HepG2 (cell line): ENCODE results near the gene OR2A5. TPM values are rescaled to one million over a fixed set of nuclear protein-coding genes. Genes with fewer than 3 reads are reported as not detected.

Source experiments
- ATAC-seq: fragments of 200-7000 bp; cut with Tn5 transposase; 3 replicates; pipeline ENCODE4 v1.9.1; 2020; ENCODE audit warnings: mild to moderate bottlenecking, moderate library complexity
- BruUV-seq: library from RNA; stranded (reverse); fragments of 400-500 nt; replicated peaks from 2 replicates; lab custom pipeline; 2021; lab: Mats Ljungman, UMichigan
- CTCF ChIA-PET: fragments of 300-600 bp; formaldehyde crosslinking; extraction: SDS; loops from one replicate; lab custom pipeline; 2021; ENCODE audit warnings: low total read pairs, inconsistent platforms, low intra/inter-chr PET ratio; lab: Yijun Ruan, JAX
- POLR2A ChIA-PET: fragments of 350-600 bp; sonication (Branson Sonifier 250); formaldehyde crosslinking; loops from one replicate; lab custom pipeline; 2020; ENCODE audit warnings: antibody characterized with exemption, inconsistent platforms; lab: Yijun Ruan, JAX
- DNase-seq: peaks from one replicate; pipeline ENCODE4 v3.0.0-alpha.2; 2015; ENCODE audit warnings: low spot score
- FAIRE-seq: peaks from 3 replicates; lab custom pipeline; 2011; peaks lifted over from hg19 to GRCh38; lab: Jason Lieb, UNC
- H2AFZ ChIP-seq: one replicate; pipeline ENCODE4 v1.6.1; 2011; ENCODE audit warnings: low read length, inconsistent platforms
- H3K27ac ChIP-seq: fragments of 300-600 bp; 3 replicates; pipeline ENCODE4 v1.8.0; 2011; ENCODE audit warnings: mixed run types, mild to moderate bottlenecking, mixed read lengths, low read length, inconsistent platforms; ENCODE audit not compliant: insufficient read depth; ENCODE audit errors: extremely low read length
- H3K27me3 ChIP-seq, 2 experiments: fragments of 200-600 bp in 1 of 2; 2 replicates in 1 of 2; 3 replicates in 1 of 2; pipeline versions ENCODE4 v1.6.0 to v1.8.0; 2011; ENCODE audit warnings: low read length in 2 of 2, mild to moderate bottlenecking in 2 of 2, moderate library complexity in 2 of 2, inconsistent platforms in 1 of 2; ENCODE audit not compliant: insufficient read depth in 2 of 2, control insufficient read depth in 1 of 2
- H3K36me3 ChIP-seq, 2 experiments: fragments of 200-600 bp in 1 of 2; replicated peaks in 1 of 2; 2 replicates in 1 of 2; 3 replicates in 1 of 2; pipeline versions ENCODE4 v1.5.1 to v1.8.0; 2011; ENCODE audit warnings: low read length in 2 of 2, inconsistent platforms in 1 of 2; ENCODE audit not compliant: insufficient read depth in 2 of 2, control insufficient read depth in 1 of 2
- H3K4me1 ChIP-seq: 2 replicates; pipeline ENCODE4 v1.5.1; 2012; ENCODE audit warnings: low read length, inconsistent platforms; ENCODE audit not compliant: insufficient read depth
- H3K4me2 ChIP-seq: 2 replicates; pipeline ENCODE4 v1.6.0; 2011; ENCODE audit warnings: low read depth, low read length, inconsistent platforms
- H3K4me3 ChIP-seq, 3 experiments: fragments of 200-600 bp in 1 of 3; sonication (generic), shearing (Covaris generic) in 1 of 3; replicated peaks in 1 of 3; 2 replicates each; pipeline ENCODE4 v1.5.1; 2011 to 2016; ENCODE audit warnings: low read length in 3 of 3, inconsistent platforms in 2 of 3, low read depth in 2 of 3, mild to moderate bottlenecking in 2 of 3, control low read depth in 1 of 3, mixed read lengths in 1 of 3; ENCODE audit not compliant: insufficient read depth in 1 of 3
- H3K79me2 ChIP-seq: one replicate; pipeline ENCODE4 v1.6.1; 2011; ENCODE audit warnings: low read length, inconsistent platforms; ENCODE audit not compliant: insufficient read depth
- H3K9ac ChIP-seq: 2 replicates; pipeline ENCODE4 v1.6.0; 2011; ENCODE audit warnings: mild to moderate bottlenecking, low read depth, low read length, inconsistent platforms; ENCODE audit not compliant: insufficient read depth
- H3K9me3 ChIP-seq: 2 replicates; pipeline ENCODE4 v1.5.1; 2012; ENCODE audit warnings: mild to moderate bottlenecking, low read length
- H4K20me1 ChIP-seq: 2 replicates; pipeline ENCODE4 v1.6.0; 2011; ENCODE audit warnings: inconsistent platforms, mild to moderate bottlenecking, low read length, moderate library complexity; ENCODE audit not compliant: insufficient read depth
- ATF3 ChIP-seq: sonication (generic); formaldehyde crosslinking; IDR thresholded peaks from 2 replicates; pipeline ENCODE4 v1.4.0; 2020; ENCODE audit warnings: missing genetic modification reagents
- DDIT3 ChIP-seq: sonication (generic); formaldehyde crosslinking; IDR thresholded peaks from 2 replicates; pipeline ENCODE4 v1.4.0; 2020; ENCODE audit warnings: mild to moderate bottlenecking, missing genetic modification reagents
- HCFC1 ChIP-seq: fragments of 150-350 bp; IDR thresholded peaks from 2 replicates; pipeline ENCODE4 v1.6.1; 2014; ENCODE audit warnings: low read depth, low read length
- HIC2 ChIP-seq: sonication (generic); formaldehyde crosslinking; IDR thresholded peaks from 2 replicates; pipeline ENCODE4 v1.9.0; 2022; ENCODE audit warnings: low read depth, missing genetic modification reagents
- HNF4A ChIP-seq: sonication (generic); formaldehyde crosslinking; IDR thresholded peaks from 2 replicates; pipeline ENCODE4 v1.4.0; 2020; ENCODE audit warnings: missing genetic modification reagents
- KLF13 ChIP-seq: sonication (generic); formaldehyde crosslinking; IDR thresholded peaks from 2 replicates; pipeline ENCODE4 v1.4.0; 2020; ENCODE audit warnings: mild to moderate bottlenecking, missing genetic modification reagents
- MNT ChIP-seq: fragments of 450-650 bp; IDR thresholded peaks from 2 replicates; pipeline ENCODE4 v1.6.1; 2016
- MYPOP ChIP-seq: sonication (generic); formaldehyde crosslinking; IDR thresholded peaks from 2 replicates; pipeline ENCODE4 v1.8.1; 2023; ENCODE audit warnings: mild to moderate bottlenecking, moderate library complexity, missing genetic modification reagents
- PAX8 ChIP-seq: sonication (generic); formaldehyde crosslinking; IDR thresholded peaks from 2 replicates; pipeline ENCODE4 v1.8.0; 2022; ENCODE audit warnings: mild to moderate bottlenecking, missing genetic modification reagents, borderline replicate concordance
- TBP ChIP-seq: sonication (generic); formaldehyde crosslinking; IDR thresholded peaks from 2 replicates; pipeline ENCODE4 v1.5.0; 2020; ENCODE audit warnings: missing genetic modification reagents
- ZBTB26 ChIP-seq: IDR thresholded peaks from 2 replicates; pipeline ENCODE4 v1.6.1; 2016; ENCODE audit warnings: missing compliant biosample characterization, missing genetic modification reagents, borderline replicate concordance
- ZNF280D ChIP-seq: sonication (generic); formaldehyde crosslinking; IDR thresholded peaks from 2 replicates; pipeline ENCODE4 v1.5.1; 2020; ENCODE audit warnings: mild to moderate bottlenecking, missing genetic modification reagents
- ZNF446 ChIP-seq: sonication (generic); formaldehyde crosslinking; IDR thresholded peaks from 2 replicates; pipeline ENCODE4 v1.5.0; 2020; ENCODE audit warnings: mild to moderate bottlenecking, missing genetic modification reagents
- ZNF460 ChIP-seq: sonication (generic); formaldehyde crosslinking; IDR thresholded peaks from 2 replicates; pipeline ENCODE4 v1.5.1; 2020; ENCODE audit warnings: missing genetic modification reagents, mild to moderate bottlenecking, borderline replicate concordance
- ZNF468 ChIP-seq: sonication (generic); formaldehyde crosslinking; IDR thresholded peaks from 2 replicates; pipeline ENCODE4 v1.8.0; 2022; ENCODE audit warnings: mild to moderate bottlenecking, moderate library complexity, missing genetic modification reagents
- ZNF83 ChIP-seq: sonication (generic); formaldehyde crosslinking; IDR thresholded peaks from 2 replicates; pipeline ENCODE4 v1.4.0; 2020; ENCODE audit warnings: missing genetic modification reagents, mild to moderate bottlenecking, borderline replicate concordance
- WGBS: methylation state at CpG from one replicate; pipeline ENCODE4 v1.1.6; 2017; ENCODE audit warnings: low lambda C conversion rate; 5-methylcytosine and 5-hydroxymethylcytosine counted together
- in situ Hi-C: cut with HindIII; loops from 2 replicates; pipeline ENCODE4 v1.10.0; 2017; ENCODE audit warnings: low pct_unique_long_range_greater_than_20kb; ENCODE audit not compliant: extremely low pct_ligation_motif_present
- intact Hi-C: fragments of 100-400 bp; cut with micrococcal nuclease; formaldehyde crosslinking; loops from one replicate; pipeline ENCODE4 v1.10.0; 2022; ENCODE audit not compliant: unreplicated experiment
- polyA plus RNA-seq, 8 experiments: library from polyadenylated mRNA; depleted of rRNA in 3 of 8; stranded (reverse) in 7 of 8; unstranded in 1 of 8; fragments of >200 nt; fragmentation: Illumina TruSeq in 4 of 8; extraction: Trizol in 4 of 8; gene quantifications; 2 replicates each; pipeline versions ENCODE4 v1.2.1 to v1.2.3, GENCODE V29; 2011 to 2016; ENCODE audit warnings: low read depth in 4 of 8, missing spikeins in 1 of 8, mixed read lengths in 1 of 8; ENCODE audit not compliant: insufficient read depth in 1 of 8
- total RNA-seq, 5 experiments: library from RNA; depleted of rRNA; stranded (reverse); fragments of >200 nt; fragmentation: Illumina TruSeq; extraction: Trizol; gene quantifications; 2 replicates each; pipeline ENCODE4 v1.2.3, GENCODE V29; 2016; ENCODE audit warnings: low read depth in 1 of 5

Gene OR2A5
- total and polyA plus RNA-seq, 2 of the 13 experiments (the other 11 are each of a cell fraction or from before 2014, with no cell fraction given): not detected

GRCh38 chr7:144000020-144000419 is 48.7 kb upstream of the OR2A5 start, which contains the start of gene OR6B1:
OR6B1 (plus strand) TSS chr7:144000320; CDS start chr7:144003997, 3,677 bp downstream.
- DNase-seq: no peak
- ATAC-seq: no peak
- FAIRE-seq: no peak
- 66% methylated on average over 4 of the region's 4 CpGs for WGBS
- H3K4me2 ChIP-seq: no peak within 1 kb of the TSS
- H3K9ac ChIP-seq: no peak within 1 kb of the TSS
- no peaks in the 10 kb centered on the region for H3K36me3 ChIP-seq
- ChIA-PET CTCF (no interaction called here), POLR2A (no interaction called here)
- intact Hi-C loops (no loop called here), in situ Hi-C loops (no loop called here)
- no peak within 1 kb of the TSS for H3K4me3 ChIP-seq
- no peak within 1 kb of the TSS for H2AFZ ChIP-seq
- no peaks in the 10 kb centered on the region for H3K79me2 ChIP-seq
- H3K4me1 ChIP-seq: no peaks in the 10 kb centered on the region
- no TSS peak for BruUV-seq
- no peaks in the 10 kb centered on the region for H3K27me3 ChIP-seq
- H3K9me3 ChIP-seq: no peaks in the 10 kb centered on the region
- no peaks in the 10 kb centered on the region for H4K20me1 ChIP-seq
- H3K27ac ChIP-seq: no peak within 1 kb of the TSS
- no peak for TF ChIP-seq HNF4A (CRISPR knock-in tag)
- no peak for TF ChIP-seq ZNF468
- TF ChIP-seq ZBTB26: no peak
- TF ChIP-seq MNT: no peak
- TF ChIP-seq MYPOP (CRISPR knock-in tag): no peak
- TF ChIP-seq ATF3 (CRISPR knock-in tag): no peak
- TF ChIP-seq ZNF280D (CRISPR knock-in tag): no peak
- no peak for TF ChIP-seq HIC2 (CRISPR knock-in tag)
- no peak for TF ChIP-seq ZNF446 (CRISPR knock-in tag)
- TF ChIP-seq DDIT3 (CRISPR knock-in tag): no peak
- no peak for TF ChIP-seq PAX8 (CRISPR knock-in tag)
- no peak for TF ChIP-seq ZNF83 (CRISPR knock-in tag)
- TF ChIP-seq HCFC1: no peak
- TF ChIP-seq KLF13: no peak
- TF ChIP-seq TBP: no peak
- no peak for TF ChIP-seq ZNF460 (CRISPR knock-in tag)
